Fibroblast of skin of left quadriceps (primary cell): ENCODE data around the gene LSMEM2.
"Not testable (repeated sequence)": the region's sequence is repeated elsewhere in the genome, so short reads cannot be mapped to it uniquely, and the experiment has no call there.

ENCODE experiments used
- DNase-seq, 2 experiments: peaks; one replicate each; pipeline ENCODE4 v3.0.0-alpha.2; 2013; ENCODE audit warnings: low read depth in 2 of 2

The LSMEM2 gene

DNA sequence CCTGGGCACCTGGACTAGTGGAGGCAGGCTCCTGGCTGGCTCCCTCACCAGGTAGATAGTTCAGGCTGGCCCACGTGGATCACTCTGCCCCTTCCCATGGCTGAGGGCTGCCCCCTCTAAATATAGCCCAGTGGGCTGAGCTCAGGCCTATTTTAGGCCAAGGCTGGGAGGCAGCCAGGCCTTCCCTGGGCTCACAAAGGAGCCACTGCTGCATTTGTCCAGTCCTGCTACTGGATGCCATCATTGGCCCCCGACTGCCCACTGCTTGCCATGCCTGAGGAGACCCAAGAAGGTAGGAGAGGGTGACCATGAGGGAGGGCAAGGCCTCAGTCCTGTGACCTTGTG lies at the start of gene LSMEM2:
Gene LSMEM2, plus strand, starts transcription at position 208 of the 345 bp plus-strand sequence. Its CDS starts 27 bp downstream, at position 235.
- no peak for DNase-seq

DNA sequence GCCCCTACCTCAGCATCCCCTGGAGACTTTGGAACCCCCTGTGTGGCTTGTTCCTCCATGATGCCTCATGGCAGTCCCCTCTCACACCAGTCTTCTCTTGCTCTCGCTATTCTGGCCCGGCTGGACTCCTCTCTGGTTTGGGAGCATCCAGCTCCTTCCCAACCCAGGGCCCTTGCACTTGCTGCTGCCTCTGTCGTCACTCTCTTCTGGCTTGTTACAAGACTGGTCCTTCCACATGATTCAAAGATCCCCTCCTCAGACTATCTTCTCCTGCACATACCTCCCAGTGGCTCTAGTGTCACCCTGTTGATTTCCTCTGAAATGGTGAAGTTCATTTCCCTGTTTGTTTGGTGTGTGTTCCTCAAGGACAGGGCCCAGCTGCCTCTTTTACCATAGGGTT lies 49.4 kb upstream of the LSMEM2 start:
- DNase-seq: no peak

GRCh38 chr3:50230104-50230793 lies 48.6 kb upstream of the LSMEM2 start:
- no peak for DNase-seq

GRCh38 chr3:50230794-50231125 lies 48.1 kb upstream of the LSMEM2 start:
- DNase-seq: no peak

GRCh38 chr3:50231581-50231980 lies 47.3 kb upstream of the LSMEM2 start:
- DNase-seq: no peak

- no peak for DNase-seq
Measured at GRCh38 chr3:50232303-50232702, 46.6 kb upstream of the LSMEM2 start.

GRCh38 chr3:50233176-50233575 lies 45.7 kb upstream of the LSMEM2 start:
- no peak for DNase-seq

DNA sequence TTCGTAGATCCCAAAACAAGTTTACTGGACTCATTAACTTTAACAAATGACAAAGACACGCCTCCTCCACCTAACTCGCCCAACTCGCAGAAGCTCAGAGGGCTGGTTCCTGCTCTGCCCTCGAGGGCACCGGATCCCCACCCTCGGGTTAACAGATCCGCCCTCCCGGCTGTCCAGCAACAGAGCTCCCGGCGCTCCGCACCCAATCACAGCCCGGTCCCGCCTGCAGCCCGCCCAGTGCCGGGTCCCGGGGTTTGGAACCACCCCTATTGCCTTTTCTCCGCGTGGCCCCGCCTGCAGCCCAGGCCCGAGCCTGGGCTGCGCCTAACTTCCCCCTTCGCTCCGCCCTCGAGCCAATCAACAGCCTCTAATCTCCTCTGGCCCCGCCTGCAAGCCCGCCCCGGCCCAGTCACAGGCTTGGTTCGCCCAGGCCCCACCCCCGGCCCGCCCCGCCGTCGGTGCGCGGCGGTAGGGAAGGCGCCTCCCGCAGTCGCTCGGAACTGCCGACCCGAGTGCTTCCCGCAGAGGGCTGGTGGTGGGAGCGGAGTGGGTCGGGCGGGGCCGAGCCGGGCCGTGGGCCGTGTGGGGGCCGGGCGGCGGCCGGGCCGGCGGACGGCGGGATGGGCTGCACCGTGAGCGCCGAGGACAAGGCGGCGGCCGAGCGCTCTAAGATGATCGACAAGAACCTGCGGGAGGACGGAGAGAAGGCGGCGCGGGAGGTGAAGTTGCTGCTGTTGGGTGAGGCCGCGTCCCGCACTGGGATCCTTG lies 43.0 kb upstream of the LSMEM2 start, which contains the start of gene GNAI2:
Gene GNAI2, plus strand, starts transcription at position 489 of the 768 bp plus-strand sequence. Its CDS starts 132 bp downstream, at position 621.
- peak; percentile 95 to 96 for DNase-seq

DNA sequence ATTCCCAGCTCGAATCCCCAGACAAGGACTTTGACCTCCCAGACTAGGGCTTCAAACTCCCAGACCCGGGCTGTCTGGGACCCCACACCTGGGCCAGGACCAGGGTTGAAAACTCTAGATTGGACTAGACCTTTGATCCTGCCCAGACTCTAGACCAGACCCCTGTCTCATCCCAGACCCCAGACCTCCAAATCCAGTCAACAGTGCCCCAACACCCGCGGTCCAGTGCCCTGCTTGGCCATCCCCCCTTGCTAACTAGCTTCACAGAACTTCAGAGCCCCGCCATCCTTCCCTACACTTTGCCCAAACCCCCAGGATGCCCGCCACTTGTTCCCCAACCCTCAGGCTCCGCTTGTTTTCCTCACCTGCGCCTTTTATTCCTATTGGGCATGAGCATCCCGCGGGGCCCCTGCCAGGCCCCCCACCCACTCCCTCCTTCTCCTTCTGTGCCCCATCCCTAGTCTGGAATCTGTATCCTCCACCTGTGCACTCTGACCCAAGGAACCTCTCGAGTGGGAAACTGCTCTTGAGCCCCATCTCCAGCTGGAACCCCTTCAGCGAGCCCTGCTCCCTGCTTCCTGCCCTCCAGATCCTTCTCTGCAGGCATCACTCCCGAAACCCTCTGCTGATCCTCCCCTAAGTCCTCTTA lies 42.3 kb upstream of the LSMEM2 start:
- no peak for DNase-seq

GRCh38 chr3:50237133-50237651 lies 41.7 kb upstream of the LSMEM2 start:
- no peak for DNase-seq

GRCh38 chr3:50237754-50238548 lies 40.9 kb upstream of the LSMEM2 start:
- peak in 1 of 2 experiments; percentile 48 for DNase-seq

DNA sequence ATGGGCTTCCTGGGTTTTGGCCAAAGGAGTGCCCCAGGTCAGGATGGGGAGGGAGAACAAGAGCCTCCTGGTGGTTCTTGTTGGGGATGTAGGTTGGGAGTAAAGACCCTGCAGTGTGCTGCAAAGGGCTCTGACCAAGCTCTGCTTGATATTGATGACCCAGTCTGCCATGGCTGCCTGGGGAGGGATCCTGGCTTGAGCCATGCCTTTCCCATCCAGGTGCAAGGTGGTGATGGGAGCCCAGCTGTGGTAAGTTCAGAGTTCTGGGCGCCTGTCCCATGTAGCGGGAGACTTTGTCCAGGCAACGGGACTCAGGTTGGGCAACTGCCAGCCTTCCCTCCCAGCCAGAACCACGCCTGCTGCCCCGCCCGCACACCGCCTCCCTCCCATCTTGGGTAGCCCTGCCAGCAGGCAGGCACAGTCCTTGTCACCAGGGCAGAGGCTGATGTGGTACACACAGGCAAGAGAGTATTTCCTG lies 40.3 kb upstream of the LSMEM2 start:
- no peak for DNase-seq

DNA sequence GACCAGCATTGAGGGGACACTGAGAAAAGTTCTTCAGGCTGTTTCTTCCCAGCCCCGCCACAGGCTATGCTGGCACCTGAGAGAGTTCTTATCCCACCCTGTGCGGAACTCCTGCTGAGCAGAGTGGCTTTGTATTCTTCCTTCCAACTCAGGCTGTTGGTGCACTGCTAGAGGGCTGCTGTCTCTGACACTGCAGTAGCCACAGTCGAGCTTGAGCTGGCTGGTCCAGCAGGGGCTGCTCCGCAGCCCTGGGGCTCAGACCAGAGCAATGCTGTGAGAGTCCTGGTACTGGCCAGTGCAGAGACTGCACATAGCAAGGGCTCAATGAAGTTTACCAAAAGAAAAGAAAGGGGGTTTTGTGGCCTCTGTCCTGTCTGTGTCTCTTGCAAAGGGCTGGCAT lies 39.2 kb upstream of the LSMEM2 start:
- DNase-seq: no peak

GRCh38 chr3:50241163-50241562 lies 37.7 kb upstream of the LSMEM2 start:
- no peak for DNase-seq

GRCh38 chr3:50241713-50242380 lies 37.0 kb upstream of the LSMEM2 start:
- DNase-seq: no peak

DNA sequence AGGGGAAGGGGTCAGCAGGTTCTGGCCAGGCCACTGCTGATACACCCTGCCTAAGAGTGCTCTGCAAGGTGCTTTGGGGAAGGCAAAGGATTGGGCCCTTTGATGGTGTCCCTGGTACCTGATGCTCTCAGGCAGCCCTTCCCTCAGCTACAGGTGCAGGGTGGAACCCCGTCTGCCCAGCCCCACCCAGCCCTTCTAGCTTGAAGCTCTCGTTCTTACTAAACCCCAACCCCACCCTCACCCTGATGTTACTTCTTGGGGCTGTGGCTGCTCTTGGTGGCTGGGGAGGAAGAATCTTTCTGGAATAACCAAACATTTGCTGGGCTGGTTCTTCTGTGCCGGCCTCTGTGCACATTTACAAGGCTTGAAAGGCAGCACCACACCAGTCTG lies 36.5 kb upstream of the LSMEM2 start:
- no peak for DNase-seq

GRCh38 chr3:50242851-50243542 lies 35.9 kb upstream of the LSMEM2 start:
- DNase-seq: no peak

DNA sequence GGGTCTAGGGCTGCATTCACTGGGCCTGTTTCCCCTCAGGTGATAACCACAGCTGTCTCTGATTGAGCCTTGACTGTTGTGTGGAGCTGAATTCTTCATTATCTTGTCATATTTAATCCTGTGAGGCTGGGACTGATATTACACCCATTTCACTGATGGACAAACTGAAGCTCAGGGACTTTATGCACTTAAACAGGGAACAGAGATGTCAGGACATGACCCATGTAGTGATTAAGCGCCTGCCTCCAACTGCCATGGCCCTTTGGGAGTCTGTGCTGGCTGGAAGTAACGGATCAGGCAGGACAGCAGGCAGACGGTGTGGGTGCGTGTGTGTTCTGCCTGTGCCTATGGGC lies 35.4 kb upstream of the LSMEM2 start:
- DNase-seq: no peak

DNA sequence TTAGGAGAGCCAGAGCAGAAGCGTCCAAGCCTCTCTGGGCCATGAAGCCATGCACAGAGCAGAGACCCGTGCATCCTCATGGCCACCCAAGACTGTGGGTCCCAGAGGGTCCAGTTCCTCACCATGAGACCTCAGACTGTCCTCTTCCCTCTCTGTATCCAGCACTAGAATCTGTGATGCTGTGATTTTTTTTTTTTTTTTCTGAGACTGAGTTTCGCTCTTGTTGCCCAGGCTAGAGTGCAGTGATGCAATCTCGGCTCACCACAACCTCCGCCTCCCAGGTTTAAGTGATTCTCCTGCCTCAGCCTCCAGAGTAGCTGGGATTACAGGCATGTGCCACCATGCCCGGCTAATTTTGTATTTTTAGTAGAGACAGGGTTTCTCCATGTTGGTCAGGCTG lies 34.1 kb upstream of the LSMEM2 start:
- DNase-seq: not testable (repeated sequence)

DNA sequence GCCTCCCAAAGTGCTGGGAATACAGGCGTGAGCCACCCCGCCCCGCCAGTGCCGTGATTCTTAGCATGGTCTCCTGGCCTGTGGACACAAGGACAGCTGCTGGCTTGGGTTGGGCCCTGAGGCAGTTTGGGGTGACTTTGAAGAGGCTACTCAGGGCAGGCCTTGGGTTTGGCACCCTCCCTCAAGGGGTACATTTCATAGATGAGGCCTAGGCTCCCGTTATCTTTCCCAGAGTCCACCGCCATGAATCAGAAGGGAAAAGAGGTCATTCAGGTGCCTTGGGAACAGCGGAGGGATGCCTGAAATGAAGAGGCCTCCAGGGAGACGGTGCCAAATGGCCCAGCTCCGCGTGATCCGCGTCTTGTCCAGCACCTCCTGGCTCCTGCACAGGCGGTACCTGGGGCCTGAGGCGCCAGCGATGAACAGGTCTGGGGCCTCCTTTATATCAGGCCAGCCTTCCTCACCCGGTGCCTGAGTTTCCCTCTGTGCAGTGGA lies 33.6 kb upstream of the LSMEM2 start:
- no peak for DNase-seq
